Muscle of back (tissue), 11 donors: Measurements from ENCODE around the gene CD300A. TPM values are rescaled to one million over a fixed set of nuclear protein-coding genes. Genes with fewer than 3 reads are reported as not detected.
"Not testable (repeated sequence)": the region's sequence is repeated elsewhere in the genome, so short reads cannot be mapped to it uniquely, and the experiment has no call there.

Source experiments
- DNase-seq, 3 donors: peaks; one replicate each; pipeline versions ENCODE4 v3.0.0 to v3.0.0-alpha.2; 2013
- polyA plus RNA-seq, 10 donors: library from polyadenylated mRNA; unstranded; fragments of 120-200 nt; gene quantifications; one replicate each; pipeline ENCODE4 v1.2.1, GENCODE V29; 2013; ENCODE audit not compliant: insufficient read length in 10 of 10

CD300A gene
- polyA plus RNA-seq, 10 donors: 1.8 to 3.5 (median 2.2) TPM

DNA sequence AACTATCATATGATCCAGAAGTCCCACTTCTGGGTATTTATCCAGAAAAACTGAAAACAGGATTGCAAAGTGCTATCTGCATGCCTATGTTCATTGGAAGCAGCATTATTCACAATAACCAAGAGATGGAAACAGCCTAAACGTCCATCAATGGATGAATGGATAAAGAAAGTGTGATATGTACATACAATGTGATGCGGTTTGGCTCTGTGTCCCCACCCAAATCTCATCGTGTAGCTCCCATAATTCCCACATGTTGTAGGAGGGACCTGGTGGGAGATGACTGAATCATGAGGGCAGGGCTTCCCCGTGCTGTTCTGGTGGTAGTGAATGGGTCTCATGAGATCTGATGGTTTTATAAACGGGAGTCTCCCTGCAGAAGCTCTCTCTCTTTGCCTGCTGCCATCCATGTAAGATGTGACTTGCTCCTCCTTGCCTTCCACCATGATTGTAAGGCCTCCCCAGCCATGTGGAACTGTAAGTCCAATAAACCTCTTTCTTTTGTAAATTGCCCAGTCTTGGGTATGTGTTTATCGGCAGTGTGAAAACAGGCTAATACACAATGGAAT lies 52.1 kb downstream of the CD300A start:
- DNase-seq: not testable (repeated sequence)

DNA sequence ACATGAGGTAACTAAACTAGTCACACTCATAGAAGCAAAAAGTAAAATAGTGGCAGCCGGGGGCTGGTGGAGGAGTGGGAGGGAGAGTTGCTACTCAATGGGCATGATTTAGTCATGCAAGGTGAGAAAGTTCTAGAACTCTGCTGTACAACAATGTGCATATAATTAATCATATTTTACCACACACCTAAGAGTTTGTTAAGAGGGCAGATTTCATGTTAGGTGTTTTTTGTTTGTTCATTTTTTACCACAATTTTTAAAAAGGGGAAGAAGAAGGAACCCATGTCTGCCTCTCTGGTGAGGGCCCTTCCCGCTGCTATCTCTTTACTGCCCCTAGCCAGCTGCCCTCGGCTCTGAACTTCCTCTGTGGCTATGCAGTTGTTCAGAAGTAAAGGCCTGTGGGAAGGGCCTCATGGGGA lies 53.6 kb downstream of the CD300A start:
- DNase-seq: peak in 1 of 3 donors; percentile 22

DNA sequence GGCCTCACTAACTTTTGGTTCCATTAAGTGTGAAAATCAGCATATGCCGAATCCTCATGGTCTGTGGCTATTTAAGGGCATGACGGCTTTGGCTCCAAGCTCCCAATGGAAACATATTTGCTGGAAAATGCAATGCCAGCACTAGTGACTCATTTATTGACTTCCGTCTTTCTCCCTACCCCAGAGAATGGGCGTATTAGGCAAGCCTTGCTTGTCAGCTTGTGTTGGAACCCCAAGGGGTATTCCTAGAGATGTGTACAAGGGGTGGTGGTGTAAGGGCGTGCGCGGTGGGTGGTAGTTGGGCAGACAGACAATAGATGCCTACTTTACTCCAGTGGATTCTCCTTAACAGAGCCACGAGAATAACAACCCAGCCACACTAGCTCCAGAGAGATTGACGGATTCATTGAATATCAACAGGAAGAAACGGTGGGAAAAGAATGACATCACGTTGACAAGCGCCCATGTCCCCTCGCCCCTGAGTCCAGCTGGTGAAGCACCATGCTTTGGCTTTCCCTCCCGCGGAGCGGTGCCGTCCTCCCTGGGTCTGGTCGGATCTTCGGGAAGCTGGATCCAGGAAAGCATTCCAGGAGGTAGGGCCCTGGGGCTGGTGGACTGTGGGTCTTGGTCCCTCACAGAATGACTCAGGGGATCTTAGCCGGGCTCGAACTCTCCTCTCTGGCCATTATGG lies 54.5 kb downstream of the CD300A start:
- DNase-seq: peak in 1 of 3 donors; percentile 42

DNA sequence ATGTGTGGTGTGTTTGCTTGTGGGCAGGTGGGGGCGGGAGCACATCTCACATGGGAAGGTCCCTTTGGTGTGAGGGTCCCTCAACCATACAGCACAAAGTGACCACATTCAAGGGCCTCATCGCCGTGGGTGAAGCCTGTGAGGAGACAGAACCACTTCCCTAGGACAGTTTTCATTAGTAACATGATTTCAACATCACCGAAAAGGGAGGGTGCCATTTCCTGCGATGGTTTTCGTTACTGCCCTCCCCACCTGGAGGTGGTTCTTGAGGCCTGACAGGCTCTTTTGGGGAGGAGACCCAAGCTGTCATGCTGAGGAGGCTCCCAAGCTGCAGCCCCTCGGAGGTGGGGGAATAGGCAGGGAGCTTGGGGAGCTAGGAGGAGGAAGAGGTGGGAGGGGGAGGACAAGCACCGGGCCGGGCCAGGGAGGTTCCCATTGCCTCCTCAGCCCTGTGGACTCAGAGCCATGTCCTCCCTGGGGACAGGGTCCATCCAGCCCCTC lies 55.3 kb downstream of the CD300A start:
- peak in 1 of 3 donors; percentile 39 for DNase-seq

DNA sequence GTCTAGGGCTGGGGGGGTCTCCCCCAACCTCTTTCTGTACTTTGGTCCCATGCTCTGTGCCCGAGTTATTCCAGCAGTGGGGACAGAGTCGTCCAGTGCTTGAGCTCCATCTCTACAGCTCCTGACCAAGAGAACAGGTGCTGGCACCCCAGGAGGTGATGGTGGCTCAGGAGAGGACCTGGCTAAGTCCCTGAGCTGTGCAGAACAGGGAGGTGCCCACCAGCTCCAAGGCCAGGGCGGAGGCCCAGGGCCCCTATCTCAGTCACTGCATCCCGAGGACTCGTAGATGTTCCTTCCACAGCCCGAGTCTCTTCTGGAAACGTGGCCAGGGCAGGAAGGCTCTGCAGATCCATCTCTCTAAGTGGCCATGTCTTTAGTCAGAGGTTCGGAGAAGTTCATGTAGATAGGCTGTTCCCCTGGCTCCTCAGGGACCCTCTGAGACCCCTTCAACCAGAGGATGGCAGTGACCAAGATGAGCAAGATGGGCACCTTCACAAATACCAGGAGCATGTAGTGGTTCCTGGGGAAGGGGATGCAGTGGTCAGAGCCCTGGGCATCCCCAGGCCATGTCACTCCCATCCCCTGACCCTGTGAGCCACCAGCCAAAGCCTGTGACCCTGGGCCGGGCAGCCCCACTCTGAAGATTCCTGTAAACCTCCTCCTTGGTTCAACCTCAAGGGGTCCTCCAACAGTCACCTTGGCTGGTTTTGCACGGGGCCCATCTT lies 56.1 kb downstream of the CD300A start:
- no peak for DNase-seq

DNA sequence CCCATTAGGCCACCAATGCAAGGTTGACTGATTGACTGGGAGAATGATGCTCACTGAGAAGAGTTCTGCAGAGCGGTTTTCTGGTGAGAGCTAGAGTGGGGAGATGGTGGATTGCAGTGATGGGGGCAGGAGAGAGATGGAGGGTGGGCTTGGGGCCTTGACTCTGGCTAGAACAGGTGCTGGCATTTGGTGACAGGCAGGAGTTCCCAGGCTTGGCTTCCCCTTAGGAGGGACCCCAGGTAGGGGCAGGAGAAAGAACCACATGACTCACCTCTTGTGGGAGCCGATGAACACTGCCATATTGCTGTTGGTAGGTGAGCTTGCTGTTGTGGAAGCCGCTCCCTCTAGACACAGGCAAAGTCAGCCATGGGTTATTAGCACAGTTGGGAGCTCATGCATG lies 56.9 kb downstream of the CD300A start:
- no peak for DNase-seq

DNA sequence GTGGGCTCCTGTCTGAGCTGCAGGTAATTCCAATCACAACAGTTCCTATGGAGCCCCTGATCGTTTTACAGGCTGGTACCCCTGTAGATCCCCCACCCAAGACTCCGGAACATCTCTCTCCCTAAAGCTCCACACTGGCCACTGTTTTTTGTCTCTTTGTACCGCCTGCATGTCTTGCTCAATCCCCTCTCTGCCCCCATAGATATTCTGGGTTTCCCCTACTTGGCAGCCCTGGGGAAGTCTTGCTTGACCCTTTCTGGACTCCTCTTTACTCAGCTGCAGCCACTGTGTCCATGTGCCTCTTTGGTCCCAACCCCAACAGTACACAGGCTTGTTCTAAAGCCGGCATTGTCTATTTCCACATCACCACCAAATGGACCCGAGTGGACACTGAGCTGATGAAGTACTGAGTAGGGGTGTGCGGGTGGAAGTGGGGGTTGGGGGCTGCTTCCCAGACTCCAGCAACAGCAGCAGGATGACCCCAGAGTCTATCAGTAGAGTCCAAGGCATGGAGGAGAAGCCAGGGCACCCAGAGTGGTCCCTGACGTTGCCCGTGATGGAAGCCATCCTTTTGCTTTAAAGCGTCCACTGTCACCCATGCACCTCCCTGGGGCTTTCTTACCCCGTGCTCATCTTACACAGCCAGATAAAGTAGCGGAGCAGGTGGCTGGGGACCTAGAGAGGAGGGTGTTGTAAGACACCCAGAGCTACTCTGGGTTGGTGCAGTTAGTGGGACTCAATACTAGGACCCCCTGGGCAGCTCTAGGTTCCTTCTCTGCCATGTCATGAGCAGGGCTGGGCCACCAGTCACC lies 58.4 kb downstream of the CD300A start:
- no peak for DNase-seq

DNA sequence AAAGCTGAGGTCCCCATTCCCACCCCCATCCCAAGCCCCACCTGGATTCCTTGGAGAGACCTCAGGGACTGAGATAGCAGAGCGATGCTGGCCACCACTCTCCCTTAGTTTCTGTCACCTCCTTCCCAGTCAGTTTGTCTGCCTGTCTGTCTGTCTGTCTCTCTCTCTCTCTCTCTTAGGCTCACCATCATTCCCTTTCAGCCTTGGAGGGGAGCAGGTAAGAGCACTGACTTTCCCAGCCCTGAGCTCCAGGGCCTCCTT lies 59.0 kb downstream of the CD300A start:
- no peak for DNase-seq

DNA sequence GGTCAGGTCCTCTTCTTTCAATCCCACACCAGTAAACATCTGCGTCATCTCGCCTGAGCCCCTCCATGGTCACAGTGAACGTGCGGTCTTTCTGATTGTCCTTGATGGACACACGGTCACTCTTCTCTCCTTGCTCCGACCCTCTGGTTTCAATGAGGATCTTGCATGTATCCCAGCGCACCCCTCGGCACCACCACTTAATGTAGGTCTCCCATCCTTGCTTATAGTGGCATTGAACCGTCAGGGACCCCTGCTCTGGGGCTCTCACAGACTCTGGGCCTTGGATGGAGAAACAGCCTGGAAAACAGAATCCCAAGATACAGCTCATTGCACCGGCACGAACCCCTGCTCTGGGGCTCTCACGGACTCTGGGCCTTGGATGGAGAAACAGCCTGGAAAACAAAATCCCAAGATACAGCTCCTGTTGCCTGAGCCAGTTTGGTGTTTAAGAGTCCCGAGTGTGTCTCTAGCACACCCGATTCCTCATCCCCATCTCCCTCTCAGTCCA lies 59.4 kb downstream of the CD300A start:
- no peak for DNase-seq

DNA sequence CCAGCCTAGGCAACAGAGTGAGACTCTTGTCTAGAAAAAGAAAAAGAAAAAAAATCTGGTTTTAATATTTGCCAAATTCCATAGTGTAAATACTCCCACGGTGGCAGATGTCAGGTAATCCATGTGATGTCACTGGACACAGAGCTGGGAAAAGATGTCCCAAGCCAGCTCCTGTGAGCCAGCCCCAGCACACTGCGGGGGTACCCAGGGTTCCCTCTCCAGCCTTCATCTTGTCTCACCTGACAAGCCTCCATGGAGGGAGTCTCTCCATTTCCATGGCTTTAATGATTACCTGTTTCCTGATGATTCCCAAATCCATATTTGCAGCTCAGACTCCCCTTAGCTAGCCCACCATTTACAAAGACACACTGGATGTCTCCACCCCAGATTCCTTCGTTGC lies 60.2 kb downstream of the CD300A start:
- DNase-seq: no peak

DNA sequence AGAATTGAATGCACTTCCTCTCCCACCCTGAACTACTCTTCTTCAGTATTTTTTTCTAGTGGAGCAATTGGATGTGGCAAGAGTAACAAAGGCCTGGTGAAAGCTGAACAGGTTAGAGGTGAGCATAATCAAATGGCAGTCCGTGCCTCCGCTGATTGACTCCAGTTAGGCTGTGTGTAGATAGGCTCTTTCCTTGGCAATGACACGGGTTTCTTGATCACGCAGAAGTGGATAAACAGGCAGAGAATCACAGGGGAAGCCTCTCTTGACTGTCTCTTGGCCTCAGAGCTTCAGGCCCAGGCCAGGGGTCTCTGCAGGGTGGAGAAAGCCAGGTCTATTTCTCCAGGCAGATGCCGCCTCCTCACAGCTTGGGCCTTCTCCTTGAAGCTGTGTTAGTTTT lies 60.6 kb downstream of the CD300A start:
- DNase-seq: no peak

DNA sequence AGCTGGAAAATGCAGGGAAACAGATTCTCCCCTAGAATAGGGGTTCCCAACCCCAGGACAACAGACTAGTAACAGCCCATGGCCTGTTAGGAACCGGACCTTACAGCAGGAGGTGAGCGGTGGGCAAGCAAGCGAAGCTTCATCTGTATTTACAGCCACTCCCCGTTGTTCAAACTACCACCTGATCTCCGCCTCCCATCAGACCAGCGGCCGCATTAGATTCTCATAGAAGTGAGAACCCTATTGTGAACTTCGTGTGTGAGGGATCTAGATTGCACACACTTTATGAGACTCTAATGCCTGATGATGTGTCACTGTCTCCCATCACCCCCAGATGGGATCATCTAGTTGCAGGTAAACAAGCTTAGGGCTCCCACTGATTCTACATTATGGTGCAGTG lies 61.3 kb downstream of the CD300A start:
- no peak for DNase-seq

DNA sequence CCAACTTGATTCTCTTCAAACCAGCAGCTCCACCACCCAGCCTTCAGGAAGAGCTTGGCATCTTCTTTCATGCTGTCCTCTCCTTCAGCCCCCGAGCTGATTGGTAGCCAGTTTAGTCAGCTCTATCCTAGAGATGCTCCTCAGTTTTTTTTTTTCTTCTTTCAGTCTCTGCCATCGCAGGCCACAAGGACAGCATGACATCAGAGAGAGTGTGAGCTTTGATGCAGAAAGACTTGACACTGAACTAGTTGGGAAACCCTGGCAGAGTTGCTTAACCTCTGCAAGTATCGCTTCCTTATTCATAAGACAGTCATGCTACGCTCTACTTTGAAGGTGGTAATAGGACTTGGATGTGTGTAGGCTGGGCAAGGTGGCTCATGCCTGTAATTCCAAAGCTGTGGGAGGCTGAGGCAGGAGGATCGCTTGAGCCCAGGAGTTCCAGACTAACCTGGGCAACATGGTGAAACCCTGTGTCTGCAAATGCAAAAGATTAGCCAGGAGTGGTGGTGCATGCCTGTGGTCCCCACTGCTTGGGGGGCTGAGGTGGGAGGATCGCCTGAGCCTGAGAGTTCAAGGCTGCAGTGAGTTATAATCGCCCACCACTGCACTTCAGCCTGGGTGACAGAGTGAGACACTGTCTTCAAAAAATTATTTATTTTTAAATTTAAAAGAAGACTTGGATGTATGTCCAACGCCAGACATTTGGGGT lies 62.2 kb downstream of the CD300A start:
- DNase-seq: peak in 1 of 3 donors; percentile 60

DNA sequence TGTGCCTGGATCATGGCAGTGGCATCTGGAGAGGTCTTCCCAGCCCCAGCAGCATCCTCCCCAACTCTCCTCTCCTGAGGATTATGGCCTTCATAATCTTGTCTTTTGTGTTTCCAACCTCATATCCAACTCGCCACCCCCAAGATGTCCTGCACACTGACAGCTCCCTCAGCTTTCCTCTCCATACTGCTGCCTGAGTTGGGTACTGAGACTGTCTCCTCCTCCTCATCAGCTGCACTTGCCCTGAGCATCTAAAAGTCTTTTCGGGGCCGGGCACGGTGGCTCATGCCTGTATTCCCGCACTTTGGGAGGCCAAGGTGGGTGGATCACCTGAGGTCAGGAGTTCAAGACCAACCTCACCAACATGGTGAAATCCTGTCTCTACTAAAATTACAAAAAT lies 62.8 kb downstream of the CD300A start:
- no peak for DNase-seq

DNA sequence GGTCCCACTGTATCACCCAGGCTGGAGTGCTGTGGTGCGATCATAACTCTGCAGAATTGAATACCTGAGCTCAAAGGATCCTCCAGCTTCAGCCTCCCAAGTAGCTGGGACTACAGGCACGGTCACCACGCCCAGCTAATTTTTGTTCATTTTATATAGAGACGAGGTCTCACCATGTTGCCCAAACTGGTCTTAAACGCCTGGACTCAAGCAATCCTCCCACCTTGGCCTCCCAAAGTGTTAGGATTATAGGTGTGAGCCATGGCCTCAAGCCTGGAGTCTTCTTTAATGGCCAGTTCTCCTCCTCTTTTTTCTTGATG lies 64.4 kb downstream of the CD300A start:
- DNase-seq: no peak

DNA sequence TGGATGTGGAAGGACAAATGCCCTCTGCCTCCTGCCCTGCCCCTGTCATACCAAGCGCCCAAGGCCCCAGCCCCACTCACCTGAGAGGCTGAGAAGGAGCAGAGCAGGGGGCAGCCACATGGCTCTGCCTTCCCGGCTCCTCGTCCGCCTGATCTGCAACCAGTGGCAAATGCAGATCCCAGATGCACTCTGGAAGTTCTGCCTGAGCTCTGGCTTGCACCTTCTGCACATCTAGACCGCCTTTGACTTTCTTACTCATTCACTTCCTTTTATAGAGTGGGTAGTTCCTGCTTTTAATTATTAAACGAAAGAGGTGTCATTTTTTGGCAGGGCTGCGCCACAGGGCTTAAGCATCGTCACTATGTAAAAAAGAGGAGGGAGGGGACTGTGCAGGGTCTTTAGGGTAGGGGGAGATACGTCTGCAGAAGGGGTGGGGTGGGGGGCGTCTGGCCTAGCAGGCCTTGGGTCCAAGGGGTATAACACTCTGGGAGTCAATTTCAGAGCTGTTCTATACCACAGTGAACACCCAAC lies 64.9 kb downstream of the CD300A start, which contains the start of gene CD300LB:
TSS of gene CD300LB (minus strand) at position 245 of the 531 bp plus-strand sequence. CDS start at position 120, 125 bp downstream.
- no peak for DNase-seq

DNA sequence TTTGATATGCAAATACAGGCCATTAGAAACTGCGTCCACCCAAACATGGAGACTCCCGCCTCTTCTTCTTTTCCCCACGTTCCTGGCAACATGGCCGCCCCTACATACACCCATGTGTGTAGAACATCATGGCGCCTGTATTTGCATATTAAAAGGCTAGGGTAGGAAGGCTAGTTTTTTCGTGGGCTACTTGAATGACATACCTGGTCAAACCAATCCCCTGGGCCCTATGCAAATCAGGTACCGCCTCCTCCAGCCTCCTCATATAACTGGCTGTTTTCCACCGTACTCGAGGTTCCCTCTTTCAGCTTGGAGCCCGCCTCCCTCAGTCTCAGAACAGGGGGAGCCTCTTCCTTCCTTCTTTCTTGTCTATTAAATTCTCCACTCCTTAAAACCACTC lies 65.7 kb downstream of the CD300A start:
- DNase-seq: peak in 1 of 3 donors; percentile 36
